Measurements from ENCODE around the gene NSMCE1.

- TF ChIP-seq CTCF (conservative IDR thresholded peaks at IDR 0.05 in 1 of 2, IDR thresholded peaks at IDR 0.05 in 1 of 2; ENCODE audit: low read depth in 1 of 2, low read length in 2 of 2), result no peak
- no peak for TF ChIP-seq EZH2 (IDR thresholded peaks at IDR 0.05; ENCODE audit: low read length, missing control alignments)
Measured at GRCh38 chr16:27298132-27298531, 29.6 kb upstream of the NSMCE1 start.

Measured in fibroblast of lung (primary cell).